ENCODE data around the gene STK25.

Gene STK25

DNA sequence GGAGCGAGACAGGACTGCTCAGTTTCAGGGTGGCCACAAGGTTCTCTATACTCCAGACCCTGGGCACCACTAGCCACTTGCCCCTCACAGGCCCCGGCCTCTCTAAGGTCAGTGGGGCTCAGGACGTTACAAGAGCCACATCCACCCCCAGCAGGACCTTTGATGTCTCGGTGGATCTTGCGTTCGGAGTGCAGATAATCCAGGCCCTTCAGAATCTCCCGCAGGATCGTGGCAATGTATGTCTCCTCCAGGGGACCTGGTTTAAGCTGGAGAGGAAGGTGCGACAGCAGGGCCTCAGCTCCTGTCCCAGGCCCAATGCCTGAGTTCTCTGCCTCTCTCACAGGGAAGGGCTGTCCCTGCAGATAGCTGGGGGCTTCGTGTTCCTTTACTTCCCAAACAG lies 8.4 kb downstream of the STK25 start:
- DNase-seq (ENCODE audit: low spot score), result no peak
- TF ChIP-seq, protein P1, sequence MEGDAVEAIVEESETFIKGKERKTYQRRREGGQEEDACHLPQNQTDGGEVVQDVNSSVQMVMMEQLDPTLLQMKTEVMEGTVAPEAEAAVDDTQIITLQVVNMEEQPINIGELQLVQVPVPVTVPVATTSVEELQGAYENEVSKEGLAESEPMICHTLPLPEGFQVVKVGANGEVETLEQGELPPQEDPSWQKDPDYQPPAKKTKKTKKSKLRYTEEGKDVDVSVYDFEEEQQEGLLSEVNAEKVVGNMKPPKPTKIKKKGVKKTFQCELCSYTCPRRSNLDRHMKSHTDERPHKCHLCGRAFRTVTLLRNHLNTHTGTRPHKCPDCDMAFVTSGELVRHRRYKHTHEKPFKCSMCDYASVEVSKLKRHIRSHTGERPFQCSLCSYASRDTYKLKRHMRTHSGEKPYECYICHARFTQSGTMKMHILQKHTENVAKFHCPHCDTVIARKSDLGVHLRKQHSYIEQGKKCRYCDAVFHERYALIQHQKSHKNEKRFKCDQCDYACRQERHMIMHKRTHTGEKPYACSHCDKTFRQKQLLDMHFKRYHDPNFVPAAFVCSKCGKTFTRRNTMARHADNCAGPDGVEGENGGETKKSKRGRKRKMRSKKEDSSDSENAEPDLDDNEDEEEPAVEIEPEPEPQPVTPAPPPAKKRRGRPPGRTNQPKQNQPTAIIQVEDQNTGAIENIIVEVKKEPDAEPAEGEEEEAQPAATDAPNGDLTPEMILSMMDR (conservative IDR thresholded peaks at IDR 0.05; ENCODE audit: low read depth), result no peak
- ChIA-PET CTCF (no interaction called here), POLR2A (ENCODE audit: low non-redundant PET) (no interaction called here)
- no peak overlapping the region for H3K27ac ChIP-seq

DNA sequence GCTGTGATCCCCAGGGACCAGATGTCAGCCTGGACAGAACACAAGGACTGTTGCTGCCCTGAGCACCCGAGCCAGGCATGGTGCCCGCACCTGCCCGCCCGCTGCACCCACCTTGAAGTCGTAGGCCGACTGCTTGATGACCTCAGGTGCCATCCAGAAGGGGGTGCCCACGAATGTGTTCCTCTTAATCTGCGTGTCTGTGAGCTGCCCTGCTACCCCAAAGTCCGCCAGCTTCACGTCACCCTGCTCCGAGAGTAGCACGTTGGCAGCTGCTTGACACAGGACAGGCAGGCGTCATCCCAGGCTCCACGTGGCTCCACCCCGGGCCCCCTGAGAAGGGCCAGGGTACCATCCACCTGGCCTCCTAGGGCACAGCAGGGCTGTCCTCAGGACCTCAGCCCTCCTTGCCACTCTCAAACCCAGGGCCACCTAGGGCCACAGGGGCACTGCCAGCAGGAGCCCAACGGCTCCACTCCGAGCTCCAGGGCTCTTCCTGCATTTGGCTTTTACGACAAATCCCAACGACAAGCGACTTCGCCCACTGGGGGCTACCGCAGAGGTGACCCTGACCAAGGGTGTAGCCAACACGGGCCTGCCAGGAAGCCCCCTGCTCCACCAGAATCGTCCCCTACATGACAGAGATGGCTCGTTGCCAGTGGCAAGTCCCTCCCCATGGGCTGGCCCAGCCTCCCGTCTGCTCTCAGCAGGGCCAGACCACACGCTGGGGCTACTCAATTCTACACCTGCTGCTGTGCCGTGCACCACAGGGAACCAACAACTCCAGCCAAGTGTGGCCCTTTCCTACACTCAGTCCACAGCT lies 9.0 kb downstream of the STK25 start:
- ChIA-PET POLR2A (ENCODE audit: low non-redundant PET) (interaction anchor here (0.5 to 1.0 kb wide), 2 partner anchors 10 to 131 kb away, joined by 5 to 6 read pairs; no protein-coding TSS in a partner anchor), CTCF (no interaction called here)
- H3K27ac ChIP-seq, result no peak overlapping the region
- DNase-seq (ENCODE audit: low spot score), result no peak
- TF ChIP-seq, protein P1 (conservative IDR thresholded peaks at IDR 0.05; ENCODE audit: low read depth), result no peak

GRCh38 chr2:241498115-241499070 lies 10.0 kb downstream of the STK25 start:
- TF ChIP-seq, protein P1 (conservative IDR thresholded peaks at IDR 0.05; ENCODE audit: low read depth), result no peak
- DNase-seq (ENCODE audit: low spot score), result no peak
- no peak overlapping the region for H3K27ac ChIP-seq
- ChIA-PET CTCF (no interaction called here), POLR2A (ENCODE audit: low non-redundant PET) (interaction anchor here (0.5 to 1.0 kb wide), 2 partner anchors 9 to 132 kb away, joined by 5 to 6 read pairs; no protein-coding TSS in a partner anchor)

DNA sequence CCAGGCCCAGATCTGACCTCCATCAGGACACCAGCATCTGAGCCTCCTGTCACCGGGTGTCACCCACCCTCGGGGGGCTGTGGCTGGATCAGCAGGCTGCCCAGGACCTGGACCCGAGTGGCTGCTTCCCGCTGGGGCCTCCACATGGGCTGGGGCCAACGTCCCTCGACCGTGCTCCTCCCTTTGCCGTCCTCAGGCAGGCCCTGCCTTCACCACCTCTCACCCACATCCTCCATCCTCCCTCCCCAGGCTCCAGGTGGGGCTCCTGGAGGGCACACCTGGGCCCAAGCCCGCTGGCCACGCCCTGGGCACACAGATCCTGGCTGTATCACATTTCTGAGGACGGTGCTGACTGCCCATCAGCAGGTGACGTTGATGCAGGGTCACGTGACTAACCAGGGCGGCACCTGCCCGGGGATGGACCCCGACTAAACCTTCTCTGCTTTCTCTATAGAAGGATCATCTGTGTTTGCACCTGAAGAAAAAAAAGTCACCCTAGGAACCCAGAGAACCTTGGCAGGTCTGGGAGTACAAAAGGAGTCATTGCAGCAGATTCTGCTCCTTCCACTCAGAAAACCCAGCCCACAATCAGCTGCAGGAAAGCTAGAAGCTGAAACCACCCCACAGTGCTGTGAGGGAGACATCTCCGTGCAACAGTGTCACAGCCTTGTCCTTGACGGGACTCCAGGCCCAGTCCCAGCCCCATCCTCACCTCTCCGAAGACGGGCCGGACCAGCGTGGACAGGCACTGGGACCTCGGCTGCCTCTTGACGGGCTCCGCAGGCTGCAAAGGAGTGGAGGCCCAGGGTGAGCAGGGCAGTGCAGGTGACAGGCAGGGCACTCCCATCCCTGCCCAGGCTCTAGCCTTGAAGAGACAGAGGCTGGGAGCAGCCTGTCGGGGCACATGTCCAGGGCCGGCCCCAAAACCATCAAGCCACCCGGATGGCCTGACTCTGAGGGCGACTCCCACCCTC lies 11.2 kb downstream of the STK25 start:
- ChIA-PET CTCF (no interaction called here), POLR2A (ENCODE audit: low non-redundant PET) (no interaction called here)
- TF ChIP-seq, protein P1 (conservative IDR thresholded peaks at IDR 0.05; ENCODE audit: low read depth), result no peak
- no peak for DNase-seq (ENCODE audit: low spot score)
- H3K27ac ChIP-seq, result peak overlapping the region; percentile 37; the same call in 1 of the 2 replicates

DNA sequence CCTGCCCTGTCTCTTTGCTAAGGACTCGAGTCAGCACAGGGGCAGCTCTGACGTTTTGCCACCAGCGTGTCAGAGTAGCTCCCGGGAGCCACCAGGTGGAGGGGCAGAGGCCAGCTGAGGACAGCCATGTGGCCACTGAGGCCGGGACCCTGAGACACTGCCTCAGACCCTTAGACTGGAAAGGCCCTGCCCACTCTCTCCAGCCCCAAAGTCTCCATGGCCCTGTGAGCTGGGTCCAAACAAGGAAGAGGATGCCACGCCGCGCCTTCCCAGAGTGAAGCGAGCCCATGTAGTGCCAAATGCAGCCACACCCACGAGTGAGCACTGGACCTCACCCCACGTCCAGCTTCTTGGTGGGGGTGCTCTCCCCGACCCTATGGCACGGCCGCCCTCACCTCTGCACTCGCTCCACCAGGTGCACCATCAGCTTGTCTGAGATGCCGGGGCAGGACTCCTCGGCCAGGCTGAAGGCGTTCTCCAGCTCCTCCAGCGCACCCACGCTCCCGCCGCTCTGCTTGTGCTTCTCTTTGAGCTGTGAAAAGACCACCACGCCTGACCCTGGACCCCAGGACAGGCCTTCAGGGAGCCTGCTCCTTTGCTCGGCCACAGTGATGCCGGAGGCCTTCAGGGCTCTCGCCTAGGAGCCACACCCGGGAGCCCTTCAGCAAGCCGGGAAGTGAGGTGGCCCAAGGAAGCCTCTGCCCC lies 12.2 kb downstream of the STK25 start:
- DNase-seq (ENCODE audit: low spot score), result no peak
- TF ChIP-seq, protein P1 (conservative IDR thresholded peaks at IDR 0.05; ENCODE audit: low read depth), result no peak
- CTCF ChIA-PET, result interaction anchor here (0.6 kb wide), 1 partner anchor 163 kb away, joined by 3 read pairs; no protein-coding TSS in a partner anchor
- POLR2A ChIA-PET (ENCODE audit: low non-redundant PET), result no interaction called here
- H3K27ac ChIP-seq, result peak overlapping the region; percentile 37

Data from RWPE1 (cell line).